HG02870 (cell line): Measurements from ENCODE around the gene ONECUT2.

Source experiments
- ATAC-seq: cut with Tn5 transposase; IDR thresholded peaks from one replicate; pipeline ENCODE4 v1.9.1; 2021; ENCODE audit warnings: mild to moderate bottlenecking, moderate library complexity; ENCODE audit not compliant: unreplicated experiment

Gene ONECUT2

GRCh38 chr18:57523171-57523956, 88.2 kb downstream of the ONECUT2 start:
- ATAC-seq: no peak

- ATAC-seq: no peak
Observed at GRCh38 chr18:57527556-57528229, 92.5 kb downstream of the ONECUT2 start.

GRCh38 chr18:57529151-57529550, 94.0 kb downstream of the ONECUT2 start:
- ATAC-seq: no peak

- ATAC-seq: no peak
Observed at GRCh38 chr18:57533006-57533867, 98.1 kb downstream of the ONECUT2 start.

GRCh38 chr18:57533868-57534510, 98.8 kb downstream of the ONECUT2 start:
- ATAC-seq: no peak

GRCh38 chr18:57534511-57534909, 99.3 kb downstream of the ONECUT2 start:
- ATAC-seq: no peak

GRCh38 chr18:57538614-57539013, 103.4 kb downstream of the ONECUT2 start:
- ATAC-seq: no peak

- no peak for ATAC-seq
Observed at GRCh38 chr18:57539702-57540101, 104.5 kb downstream of the ONECUT2 start.
